ENCODE measurements around the gene MRPS23. TPM values are rescaled to one million over a fixed set of nuclear protein-coding genes. Genes with fewer than 3 reads are reported as not detected.

Gene MRPS23
- total RNA-seq (2014; rRNA removed; shearing (Covaris generic)) (24.8 and 33.4 TPM in 2 replicates), polyA plus RNA-seq (2016; fragmentation: Nextera tagmentation; extraction: Ambion mirVana) (60.5 and 61.1 TPM in 2 replicates)

DNA sequence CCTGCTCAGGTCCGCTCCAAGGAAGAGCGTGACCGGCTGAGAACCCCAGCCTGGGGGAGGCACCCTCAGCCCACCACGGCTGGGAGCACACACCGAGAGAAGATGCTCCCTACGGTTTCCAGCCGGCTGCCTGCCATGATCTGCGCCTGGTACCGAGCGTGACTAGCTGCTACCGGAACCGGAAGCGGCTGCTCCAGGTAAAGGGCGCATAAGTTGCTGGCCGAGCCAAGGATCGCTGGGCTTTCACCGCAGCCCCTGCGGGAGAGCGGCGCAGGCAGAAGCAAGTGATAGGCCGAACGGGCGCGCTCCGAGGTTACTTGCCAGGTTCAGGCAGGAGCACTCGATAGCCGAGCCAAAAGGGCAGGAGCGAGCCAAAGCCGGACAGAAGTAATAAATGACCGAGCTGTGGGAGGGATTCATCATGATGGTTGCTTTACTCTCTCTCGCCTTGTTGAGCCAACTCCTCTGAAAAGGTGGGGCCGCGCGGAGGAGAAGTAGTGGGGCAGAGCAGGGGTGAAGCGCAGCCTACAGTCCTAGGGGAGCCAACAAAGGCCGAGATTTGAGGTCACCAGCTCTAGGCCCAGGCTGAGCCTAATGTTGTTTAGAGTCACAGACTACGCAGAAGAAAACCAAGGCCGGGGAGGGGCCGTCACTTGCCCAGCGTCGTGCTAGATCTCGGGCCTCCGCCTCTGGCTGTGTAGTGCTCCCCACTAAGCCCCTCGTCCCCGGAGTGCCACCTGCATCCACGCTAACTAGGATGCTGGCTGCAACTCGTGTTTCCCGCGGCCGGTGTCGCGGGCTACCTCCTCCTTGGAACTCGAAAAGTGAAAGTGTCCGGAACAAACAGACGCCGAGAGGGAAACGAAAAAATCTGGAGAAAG is at the start of gene MRPS23:
Gene MRPS23 (minus strand): TSS at position 171 of the 881 bp plus-strand sequence. CDS start 34 bp downstream, at position 137.
- in situ Hi-C loops (cut with MboI) = loop anchor here (5.0 kb wide), 1 partner anchor 147 kb away; no protein-coding TSS in a partner anchor
- peak within 1 kb of the TSS; percentile 83 for H3K27ac ChIP-seq
- peak; percentile 100 for DNase-seq
- peaks cover 15% of the 10 kb centered on the region for H3F3A ChIP-seq (ENCODE audit: insufficient read depth)
- peak within 1 kb of the TSS; percentile 99 for H3K4me3 ChIP-seq
- H3K9ac ChIP-seq = peak within 1 kb of the TSS; percentile 90
- no peaks in the 10 kb centered on the region for H4K20me1 ChIP-seq (ENCODE audit: insufficient read depth)
- peaks cover 7% of the 10 kb centered on the region; the same call in 1 of the 2 replicates for H3K36me3 ChIP-seq (ENCODE audit: low read depth)
- H3K4me1 ChIP-seq (ENCODE audit: insufficient read depth) = peaks cover 14% of the 10 kb centered on the region
- 0 to 1% methylated on average over 54 to 57 of the region's 57 CpGs for WGBS, 2 experiments (ENCODE audit: low coverage in 1 of 2, low lambda C conversion rate in 2 of 2, missing lambda C conversion rate in 2 of 2)
- H3K9me2 ChIP-seq (ENCODE audit: insufficient read depth) = no peaks in the 10 kb centered on the region
- peak within 1 kb of the TSS; percentile 98 for H3K4me2 ChIP-seq (ENCODE audit: unreplicated experiment)
- TF ChIP-seq EZH2 (IDR thresholded peaks at IDR 0.05; ENCODE audit: insufficient read depth, poor library complexity, severe bottlenecking) = no peak
- no peak for TF ChIP-seq EZH2phosphoT487 (IDR thresholded peaks at IDR 0.05; ENCODE audit: insufficient read depth, low read depth)
- H3K27me3 ChIP-seq (replicated peaks; ENCODE audit: insufficient read depth) = no peaks in the 10 kb centered on the region
- peaks cover 38% of the 10 kb centered on the region for H3K79me2 ChIP-seq (ENCODE audit: insufficient read depth)
- peak within 1 kb of the TSS; percentile 98 for H2AFZ ChIP-seq
- no peaks in the 10 kb centered on the region for H3K9me3 ChIP-seq (ENCODE audit: low read depth)

DNA sequence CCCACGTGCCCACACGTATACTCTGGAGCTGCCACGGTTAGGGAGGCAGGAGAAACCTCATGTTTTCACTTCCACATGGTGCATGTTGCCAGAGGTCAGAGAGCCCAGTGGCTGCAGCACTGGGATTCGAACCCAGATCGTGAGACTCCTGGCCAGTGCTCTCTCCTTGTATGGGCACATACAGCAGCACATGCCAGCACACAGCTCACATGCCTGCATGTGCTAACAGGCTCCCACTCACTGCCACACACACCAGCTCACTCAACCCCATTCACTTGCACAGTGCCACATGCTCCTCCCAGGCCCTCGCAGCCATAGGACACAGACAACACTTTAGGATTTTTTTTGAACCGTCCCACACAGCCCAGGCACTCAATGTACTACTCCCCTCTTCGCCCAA is 49.5 kb upstream of the MRPS23 start:
- Histone ChIP-seq H2AFZ (no peak overlapping the region), H4K20me1 (ENCODE audit: insufficient read depth) (no peaks in the 10 kb centered on the region), H3K4me1 (ENCODE audit: insufficient read depth) (peaks cover 40% of the 10 kb centered on the region), H3K27ac (peak overlapping the region; percentile 39; the same call in 1 of the 2 replicates), H3K27me3 (replicated peaks; ENCODE audit: insufficient read depth) (no peaks in the 10 kb centered on the region), H3F3A (ENCODE audit: insufficient read depth) (peaks cover 13% of the 10 kb centered on the region; the same call in 1 of the 2 replicates), H3K9ac (peak overlapping the region; percentile 56), H3K9me3 (ENCODE audit: low read depth) (no peaks in the 10 kb centered on the region), H3K4me3 (no peak overlapping the region), H3K36me3 (ENCODE audit: low read depth) (no peaks in the 10 kb centered on the region), H3K4me2 (ENCODE audit: unreplicated experiment) (no peak overlapping the region), H3K9me2 (ENCODE audit: insufficient read depth) (no peaks in the 10 kb centered on the region), H3K79me2 (ENCODE audit: insufficient read depth) (peaks cover 81% of the 10 kb centered on the region)
- no peak for TF ChIP-seq EZH2 (IDR thresholded peaks at IDR 0.05; ENCODE audit: insufficient read depth, poor library complexity, severe bottlenecking)
- TF ChIP-seq EZH2phosphoT487 (IDR thresholded peaks at IDR 0.05; ENCODE audit: insufficient read depth, low read depth) = no peak
- 26 to 30% methylated on average over 8 of the region's 8 CpGs for WGBS, 2 experiments (ENCODE audit: low coverage in 1 of 2, low lambda C conversion rate in 2 of 2, missing lambda C conversion rate in 2 of 2)
- DNase-seq = peak; percentile 52
- in situ Hi-C loops (cut with MboI) = no loop called here

DNA sequence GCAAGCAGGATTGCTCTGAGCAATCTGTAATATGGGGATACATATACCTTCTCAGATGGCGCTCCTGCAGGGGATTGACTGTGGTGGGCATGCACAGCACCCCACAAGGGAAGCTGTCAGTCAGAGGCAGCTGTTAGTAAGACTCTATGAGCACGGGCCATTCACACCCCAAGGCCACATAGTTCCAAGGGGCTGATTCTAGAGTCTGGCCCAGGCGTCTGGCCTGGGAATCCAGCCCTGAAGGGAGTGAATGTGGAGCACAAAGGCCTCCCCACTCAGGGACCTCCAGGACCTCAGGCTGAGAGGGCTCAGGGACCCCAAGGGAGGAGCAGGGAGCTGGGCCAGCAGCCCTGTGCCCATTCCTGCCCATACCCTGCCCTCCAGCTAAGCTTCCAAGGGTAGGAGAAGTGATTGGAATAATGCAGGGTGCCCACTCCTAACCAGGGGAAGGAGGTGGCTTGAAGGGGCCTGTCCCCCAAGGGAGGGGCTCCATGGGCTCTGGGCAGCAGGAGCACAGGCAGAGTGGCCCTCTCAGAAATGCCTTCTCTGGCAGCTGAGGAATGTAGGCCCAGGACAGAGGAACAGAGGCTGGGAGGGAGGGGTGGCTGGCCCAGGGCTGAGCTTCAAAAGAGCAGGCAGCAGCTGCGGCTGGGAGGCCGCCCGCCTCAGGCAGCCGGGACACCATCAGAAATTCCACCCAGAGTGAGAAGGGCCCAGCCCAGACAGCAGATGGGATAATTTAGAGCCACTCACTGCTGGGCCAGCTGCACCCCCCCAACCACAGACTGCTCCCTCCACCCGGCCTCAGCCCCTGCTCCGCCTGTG is 48.9 kb upstream of the MRPS23 start:
- peaks cover 81% of the 10 kb centered on the region for H3K79me2 ChIP-seq (ENCODE audit: insufficient read depth)
- no peaks in the 10 kb centered on the region for H3K9me3 ChIP-seq (ENCODE audit: low read depth)
- peak overlapping the region; percentile 56 for H3K9ac ChIP-seq
- no peak overlapping the region for H3K4me3 ChIP-seq
- peak overlapping the region; percentile 39 for H3K27ac ChIP-seq
- H2AFZ ChIP-seq = no peak overlapping the region
- peak; percentile 54 for DNase-seq
- H3K4me1 ChIP-seq (ENCODE audit: insufficient read depth) = peaks cover 40% of the 10 kb centered on the region
- 60% methylated on average over 8 to 9 of the region's 9 CpGs for WGBS, 2 experiments (ENCODE audit: low coverage in 1 of 2, low lambda C conversion rate in 2 of 2, missing lambda C conversion rate in 2 of 2)
- TF ChIP-seq EZH2phosphoT487 (IDR thresholded peaks at IDR 0.05; ENCODE audit: insufficient read depth, low read depth) (no peak), EZH2 (IDR thresholded peaks at IDR 0.05; ENCODE audit: insufficient read depth, poor library complexity, severe bottlenecking) (no peak)
- no peaks in the 10 kb centered on the region for H4K20me1 ChIP-seq (ENCODE audit: insufficient read depth)
- H3K27me3 ChIP-seq (replicated peaks; ENCODE audit: insufficient read depth) = no peaks in the 10 kb centered on the region
- no peaks in the 10 kb centered on the region for H3K36me3 ChIP-seq (ENCODE audit: low read depth)
- no peak overlapping the region for H3K4me2 ChIP-seq (ENCODE audit: unreplicated experiment)
- in situ Hi-C loops (cut with MboI) = no loop called here
- H3K9me2 ChIP-seq (ENCODE audit: insufficient read depth) = no peaks in the 10 kb centered on the region
- peaks cover 11% of the 10 kb centered on the region for H3F3A ChIP-seq (ENCODE audit: insufficient read depth)
